Ishikawa (cell line): ENCODE results near the gene CLIP3.

Experiments
- CEBPB ChIP-seq: IDR thresholded peaks from 2 replicates; pipeline ENCODE4 v1.6.1; 2012
- CREB1 ChIP-seq: IDR thresholded peaks from 2 replicates; pipeline ENCODE4 v1.6.1; 2012; ENCODE audit warnings: low read depth
- EGR1 ChIP-seq: IDR thresholded peaks from 2 replicates; pipeline ENCODE4 v1.6.1; 2012
- EP300 ChIP-seq: IDR thresholded peaks from 2 replicates; pipeline ENCODE4 v1.6.1; 2012; ENCODE audit warnings: borderline replicate concordance
- FOXM1 ChIP-seq: IDR thresholded peaks from 2 replicates; pipeline ENCODE4 v1.6.1; 2012; ENCODE audit warnings: low read depth, borderline replicate concordance
- NFIC ChIP-seq: IDR thresholded peaks from 2 replicates; pipeline ENCODE4 v1.6.1; 2012
- RAD21 ChIP-seq: IDR thresholded peaks from 2 replicates; pipeline ENCODE4 v1.6.1; 2012; ENCODE audit warnings: low read depth
- TAF1 ChIP-seq: IDR thresholded peaks from 2 replicates; pipeline ENCODE4 v1.6.1; 2012; ENCODE audit warnings: low read depth, mild to moderate bottlenecking
- TCF12 ChIP-seq: IDR thresholded peaks from 2 replicates; pipeline ENCODE4 v1.6.1; 2012; ENCODE audit warnings: low read depth
- TEAD4 ChIP-seq: IDR thresholded peaks from 2 replicates; pipeline ENCODE4 v1.6.1; 2012
- YY1 ChIP-seq: IDR thresholded peaks from 2 replicates; pipeline ENCODE4 v1.6.1; 2012; ENCODE audit warnings: low read depth
- ZBTB7A ChIP-seq: IDR thresholded peaks from 2 replicates; pipeline ENCODE4 v1.6.1; 2012; ENCODE audit warnings: low read depth
- TF ChIP-seq, protein P1 (sequence below): IDR thresholded peaks from 2 replicates; pipeline ENCODE4 v1.6.1; 2012
- TF ChIP-seq, protein P2 (sequence below): IDR thresholded peaks from 2 replicates; pipeline ENCODE4 v1.6.1; 2012
- TF ChIP-seq, protein P3 (sequence below): IDR thresholded peaks from 2 replicates; pipeline ENCODE4 v1.6.1; 2012; ENCODE audit warnings: low read depth, mild to moderate bottlenecking

CLIP3 gene

DNA sequence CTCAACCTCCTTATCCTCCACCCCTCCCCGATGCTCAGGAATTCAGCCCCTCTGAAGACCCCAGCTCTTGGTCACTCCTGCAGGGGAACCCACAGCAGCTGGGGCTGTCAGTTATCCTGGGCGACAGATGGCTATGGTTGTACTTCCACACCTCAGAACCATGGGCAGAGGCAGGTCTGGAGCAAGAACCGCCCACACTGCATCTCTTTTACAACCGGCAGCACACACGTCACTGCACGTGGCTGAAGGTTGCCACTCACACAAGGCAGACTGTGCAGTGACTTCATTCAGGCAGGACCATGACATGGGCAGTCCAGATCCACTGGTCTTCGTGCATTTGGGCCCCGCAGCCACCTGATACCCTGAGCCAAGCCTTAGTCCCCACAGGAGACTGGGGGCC is 59.2 kb downstream of the CLIP3 start:
- TF ChIP-seq, protein P1, sequence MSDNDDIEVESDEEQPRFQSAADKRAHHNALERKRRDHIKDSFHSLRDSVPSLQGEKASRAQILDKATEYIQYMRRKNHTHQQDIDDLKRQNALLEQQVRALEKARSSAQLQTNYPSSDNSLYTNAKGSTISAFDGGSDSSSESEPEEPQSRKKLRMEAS: peak; percentile 80
- TF ChIP-seq TCF12: no peak
- TF ChIP-seq, protein P2, sequence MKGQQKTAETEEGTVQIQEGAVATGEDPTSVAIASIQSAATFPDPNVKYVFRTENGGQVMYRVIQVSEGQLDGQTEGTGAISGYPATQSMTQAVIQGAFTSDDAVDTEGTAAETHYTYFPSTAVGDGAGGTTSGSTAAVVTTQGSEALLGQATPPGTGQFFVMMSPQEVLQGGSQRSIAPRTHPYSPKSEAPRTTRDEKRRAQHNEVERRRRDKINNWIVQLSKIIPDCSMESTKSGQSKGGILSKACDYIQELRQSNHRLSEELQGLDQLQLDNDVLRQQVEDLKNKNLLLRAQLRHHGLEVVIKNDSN: peak; percentile 53
- no peak for TF ChIP-seq CREB1
- TF ChIP-seq EP300: no peak
- TF ChIP-seq YY1: no peak
- TF ChIP-seq, protein P3, sequence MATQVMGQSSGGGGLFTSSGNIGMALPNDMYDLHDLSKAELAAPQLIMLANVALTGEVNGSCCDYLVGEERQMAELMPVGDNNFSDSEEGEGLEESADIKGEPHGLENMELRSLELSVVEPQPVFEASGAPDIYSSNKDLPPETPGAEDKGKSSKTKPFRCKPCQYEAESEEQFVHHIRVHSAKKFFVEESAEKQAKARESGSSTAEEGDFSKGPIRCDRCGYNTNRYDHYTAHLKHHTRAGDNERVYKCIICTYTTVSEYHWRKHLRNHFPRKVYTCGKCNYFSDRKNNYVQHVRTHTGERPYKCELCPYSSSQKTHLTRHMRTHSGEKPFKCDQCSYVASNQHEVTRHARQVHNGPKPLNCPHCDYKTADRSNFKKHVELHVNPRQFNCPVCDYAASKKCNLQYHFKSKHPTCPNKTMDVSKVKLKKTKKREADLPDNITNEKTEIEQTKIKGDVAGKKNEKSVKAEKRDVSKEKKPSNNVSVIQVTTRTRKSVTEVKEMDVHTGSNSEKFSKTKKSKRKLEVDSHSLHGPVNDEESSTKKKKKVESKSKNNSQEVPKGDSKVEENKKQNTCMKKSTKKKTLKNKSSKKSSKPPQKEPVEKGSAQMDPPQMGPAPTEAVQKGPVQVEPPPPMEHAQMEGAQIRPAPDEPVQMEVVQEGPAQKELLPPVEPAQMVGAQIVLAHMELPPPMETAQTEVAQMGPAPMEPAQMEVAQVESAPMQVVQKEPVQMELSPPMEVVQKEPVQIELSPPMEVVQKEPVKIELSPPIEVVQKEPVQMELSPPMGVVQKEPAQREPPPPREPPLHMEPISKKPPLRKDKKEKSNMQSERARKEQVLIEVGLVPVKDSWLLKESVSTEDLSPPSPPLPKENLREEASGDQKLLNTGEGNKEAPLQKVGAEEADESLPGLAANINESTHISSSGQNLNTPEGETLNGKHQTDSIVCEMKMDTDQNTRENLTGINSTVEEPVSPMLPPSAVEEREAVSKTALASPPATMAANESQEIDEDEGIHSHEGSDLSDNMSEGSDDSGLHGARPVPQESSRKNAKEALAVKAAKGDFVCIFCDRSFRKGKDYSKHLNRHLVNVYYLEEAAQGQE: peak; percentile 79

DNA sequence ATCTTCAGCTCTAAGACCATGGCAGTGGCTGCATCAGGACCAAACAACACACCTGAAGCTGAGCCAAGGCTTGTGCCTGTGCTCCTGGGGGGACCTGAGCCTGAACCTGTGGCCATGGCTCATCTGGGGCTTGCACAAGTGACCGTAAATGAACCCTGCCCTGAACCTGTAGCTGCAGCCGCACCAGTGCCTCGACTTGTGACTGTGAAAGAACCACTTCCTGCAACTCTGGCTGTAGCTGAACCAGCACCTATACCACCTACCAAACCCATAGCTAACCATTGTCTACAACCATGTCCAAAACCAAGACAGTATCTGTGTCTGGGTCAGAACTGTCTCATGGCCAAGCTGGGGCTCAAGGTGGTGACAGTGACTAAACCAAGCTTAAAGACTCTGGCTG is 65.9 kb downstream of the CLIP3 start:
- TF ChIP-seq FOXM1 (no peak), EGR1 (no peak), TEAD4 (no peak), CEBPB (no peak), EP300 (no peak), NFIC (no peak), ZBTB7A (no peak), CREB1 (no peak), TAF1 (no peak), RAD21 (no peak), YY1 (no peak), TCF12 (no peak)
- TF ChIP-seq, protein P2: no peak
- TF ChIP-seq, protein P3: no peak
